Left lung (tissue), 10 donors: Measurements from ENCODE around the gene GSTA4. TPM values are rescaled to one million over a fixed set of nuclear protein-coding genes. Genes with fewer than 3 reads are reported as not detected.

ENCODE experiments used
- ATAC-seq: fragments of 200-7000 bp; cut with Tn5 transposase; one replicate; pipeline ENCODE4 v1.9.1; 2020; ENCODE audit warnings: moderate library complexity
- DNase-seq, 4 donors: peaks; one replicate each; pipeline ENCODE4 v3.0.0-alpha.2; 2013 to 2020
- H3K27ac ChIP-seq, 2 donors: fragments of 200-600 bp; sonication (generic) in 1 of 2; one replicate each; pipeline versions ENCODE4 v1.5.0 to v1.8.0; 2020 to 2021
- H3K27me3 ChIP-seq, 2 donors: fragments of 200-600 bp; sonication (generic) in 1 of 2; one replicate each; pipeline versions ENCODE4 v1.5.0 to v1.8.0; 2020 to 2021
- H3K36me3 ChIP-seq, 2 donors: fragments of 200-600 bp; sonication (generic) in 1 of 2; one replicate each; pipeline versions ENCODE4 v1.5.0 to v1.8.0; 2020 to 2021
- H3K4me1 ChIP-seq, 2 donors: fragments of 200-600 bp; one replicate each; pipeline ENCODE4 v1.8.0; 2021
- H3K4me3 ChIP-seq, 2 donors: fragments of 200-600 bp; sonication (generic) in 1 of 2; one replicate each; pipeline versions ENCODE4 v1.5.0 to v1.8.0; 2020 to 2021; ENCODE audit warnings: mild to moderate bottlenecking in 1 of 2
- H3K9me3 ChIP-seq, 2 donors: fragments of 200-600 bp; sonication (generic) in 1 of 2; one replicate each; pipeline versions ENCODE4 v1.5.0 to v1.8.0; 2020 to 2021
- intact Hi-C, 2 donors: fragments of 100-400 bp; cut with DNase I; formaldehyde crosslinking; loops; one replicate each; pipeline versions ENCODE4 v1.11.2 to v1.14.2; 2022
- polyA plus RNA-seq, 6 donors: library from polyadenylated mRNA; unstranded; fragments of 120-200 nt; gene quantifications; one replicate each; pipeline ENCODE4 v1.2.1, GENCODE V29; 2013; ENCODE audit not compliant: insufficient read length in 6 of 6
- total RNA-seq, 2 donors: library from RNA; stranded (reverse); fragmentation: NEBNext Ultra II Directional; extraction: Animal tissue kit (Norgen Biotek cat#: 25700); gene quantifications; one replicate each; pipeline ENCODE4 v1.2.1, GENCODE V29; 2021
- TF ChIP-seq, protein P1 (sequence below), 2 donors: fragments of 200-600 bp; sonication (generic) in 1 of 2; IDR thresholded peaks; one replicate each; pipeline versions ENCODE4 v1.5.0 to v1.8.0; 2021; ENCODE audit warnings: antibody characterized with exemption in 2 of 2
- donor health status: DM: no; HTN: yes; CAD: no.
- donor health status: DM: no; HTN: no; CAD: no.

The GSTA4 gene
- total and polyA plus RNA-seq, 8 donors, result 49.1 to 138 (median 130) TPM

DNA sequence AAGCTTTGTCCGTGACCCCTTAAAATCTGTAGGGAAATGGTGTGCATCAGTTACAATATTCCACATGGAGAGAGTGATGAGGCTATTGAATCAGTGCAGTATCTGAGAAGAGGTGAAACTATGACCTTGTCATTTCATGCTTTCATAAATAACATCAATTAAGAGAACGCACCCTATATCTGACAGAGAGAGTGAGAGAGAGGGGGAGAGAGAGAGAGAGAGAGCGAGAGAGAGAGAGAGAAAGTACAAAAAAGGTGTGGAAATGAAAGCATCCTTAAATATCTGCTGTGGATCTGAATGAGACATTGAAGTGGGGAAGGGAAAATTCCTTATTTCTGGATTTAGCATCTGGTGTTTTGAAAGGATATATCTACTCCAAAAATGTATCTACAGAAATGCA lies 12.4 kb downstream of the GSTA4 start:
- Histone ChIP-seq H3K36me3 (peaks cover 0 to 27% of the 10 kb centered on the region in 2 donors), H3K27ac (no peak overlapping the region), H3K4me1 (no peaks in the 10 kb centered on the region), H3K4me3 (no peak overlapping the region), H3K27me3 (no peaks in the 10 kb centered on the region), H3K9me3 (no peaks in the 10 kb centered on the region)
- DNase-seq (no peak), ATAC-seq (no peak)
- TF ChIP-seq, protein P1, sequence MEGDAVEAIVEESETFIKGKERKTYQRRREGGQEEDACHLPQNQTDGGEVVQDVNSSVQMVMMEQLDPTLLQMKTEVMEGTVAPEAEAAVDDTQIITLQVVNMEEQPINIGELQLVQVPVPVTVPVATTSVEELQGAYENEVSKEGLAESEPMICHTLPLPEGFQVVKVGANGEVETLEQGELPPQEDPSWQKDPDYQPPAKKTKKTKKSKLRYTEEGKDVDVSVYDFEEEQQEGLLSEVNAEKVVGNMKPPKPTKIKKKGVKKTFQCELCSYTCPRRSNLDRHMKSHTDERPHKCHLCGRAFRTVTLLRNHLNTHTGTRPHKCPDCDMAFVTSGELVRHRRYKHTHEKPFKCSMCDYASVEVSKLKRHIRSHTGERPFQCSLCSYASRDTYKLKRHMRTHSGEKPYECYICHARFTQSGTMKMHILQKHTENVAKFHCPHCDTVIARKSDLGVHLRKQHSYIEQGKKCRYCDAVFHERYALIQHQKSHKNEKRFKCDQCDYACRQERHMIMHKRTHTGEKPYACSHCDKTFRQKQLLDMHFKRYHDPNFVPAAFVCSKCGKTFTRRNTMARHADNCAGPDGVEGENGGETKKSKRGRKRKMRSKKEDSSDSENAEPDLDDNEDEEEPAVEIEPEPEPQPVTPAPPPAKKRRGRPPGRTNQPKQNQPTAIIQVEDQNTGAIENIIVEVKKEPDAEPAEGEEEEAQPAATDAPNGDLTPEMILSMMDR (IDR thresholded peaks at IDR 0.05), result no peak
- intact Hi-C loops, result no loop called here

DNA sequence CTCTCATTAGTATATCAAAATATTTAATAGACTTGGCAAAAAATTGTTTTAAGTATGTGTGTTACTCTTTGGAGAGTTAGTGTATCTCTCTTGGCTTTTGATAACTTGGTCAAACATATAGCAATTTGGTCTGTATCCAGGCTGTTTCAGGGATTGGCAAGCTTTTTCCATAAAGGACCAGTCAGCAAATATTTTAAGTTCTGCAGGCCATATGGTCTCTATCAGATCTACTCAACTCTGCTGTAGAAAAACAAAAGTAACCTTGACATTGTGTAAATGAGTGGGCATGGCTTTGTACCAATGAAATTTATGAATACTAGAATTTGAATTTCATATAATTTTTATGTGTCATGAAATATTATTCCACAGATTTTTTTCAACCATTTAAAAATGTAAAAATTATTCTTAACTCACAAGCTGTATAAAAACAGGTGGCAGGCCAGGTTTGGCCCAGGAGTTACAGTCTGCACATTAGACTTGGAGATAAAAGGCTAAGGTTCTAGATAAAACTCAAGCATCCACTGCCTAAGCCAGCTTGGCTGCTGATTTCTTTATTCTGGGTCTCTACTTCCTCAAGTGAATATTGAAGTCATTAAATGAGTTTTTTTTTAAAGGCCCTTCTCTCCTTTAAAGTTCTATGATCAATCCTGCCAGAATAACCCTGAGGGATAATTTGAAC lies 13.7 kb downstream of the GSTA4 start:
- ATAC-seq, result no peak

DNA sequence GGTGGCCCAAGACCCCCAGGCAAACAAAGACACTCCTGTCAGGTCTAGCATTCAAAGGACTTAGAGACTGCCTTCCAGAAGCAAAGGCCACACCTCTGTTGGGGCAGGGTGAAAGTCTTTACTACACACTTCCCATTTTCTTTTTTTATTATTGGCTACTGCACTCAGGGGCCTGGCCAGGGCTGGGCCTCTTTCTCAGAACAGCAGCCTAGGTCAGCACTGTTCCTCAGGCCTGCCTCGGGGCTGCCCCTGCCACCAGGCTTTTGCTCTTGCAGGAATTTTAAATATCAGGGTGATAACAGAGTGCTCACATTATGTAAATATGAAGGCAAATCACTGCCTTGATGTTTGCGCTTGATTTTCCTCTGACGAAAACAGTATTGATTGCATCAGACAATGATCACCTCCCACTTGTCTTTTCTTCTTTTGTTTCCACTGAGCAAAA lies 18.5 kb downstream of the GSTA4 start:
- intact Hi-C loops, result no loop called here
- TF ChIP-seq, protein P1 (IDR thresholded peaks at IDR 0.05), result no peak
- Histone ChIP-seq H3K27me3 (no peaks in the 10 kb centered on the region), H3K4me1 (peaks cover 0 to 4% of the 10 kb centered on the region in 2 donors), H3K27ac (no peak overlapping the region), H3K9me3 (no peaks in the 10 kb centered on the region), H3K4me3 (no peak overlapping the region), H3K36me3 (no peaks in the 10 kb centered on the region)
- ATAC-seq, result peak; percentile 81
- DNase-seq, result peak in 1 of 4 donors; percentile 45

More for the DNA sequence above, 13.7 kb downstream of the GSTA4 start:
- Histone ChIP-seq H3K9me3 (no peaks in the 10 kb centered on the region), H3K27me3 (no peaks in the 10 kb centered on the region), H3K27ac (no peak overlapping the region), H3K4me1 (no peaks in the 10 kb centered on the region), H3K36me3 (peaks cover 0 to 24% of the 10 kb centered on the region in 2 donors), H3K4me3 (no peak overlapping the region)
- TF ChIP-seq, protein P1 (IDR thresholded peaks at IDR 0.05), result no peak
- intact Hi-C loops, result no loop called here
- peak in 2 of 4 donors; percentile 29 to 33 for DNase-seq

DNA sequence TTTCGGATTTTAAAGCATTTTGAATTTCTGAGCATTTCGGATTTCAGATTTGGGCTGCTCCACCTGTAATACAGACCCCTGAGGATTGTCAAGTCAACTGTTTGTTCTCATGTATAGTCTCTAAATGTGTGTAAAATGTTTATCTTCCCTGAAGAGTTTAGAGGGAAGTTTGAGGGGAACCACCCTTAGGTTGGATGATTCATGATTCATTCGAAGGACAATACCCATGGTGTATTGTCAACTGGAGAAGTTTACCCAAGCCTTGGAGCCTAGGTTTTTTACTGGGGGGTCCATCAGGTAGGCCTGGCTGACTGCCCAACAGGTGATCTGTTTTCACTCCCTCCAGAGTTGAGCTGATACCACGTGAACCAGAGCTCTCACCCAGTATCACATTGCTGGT lies 18.9 kb downstream of the GSTA4 start:
- ATAC-seq, result peak; percentile 19
- Histone ChIP-seq H3K4me3 (no peak overlapping the region), H3K9me3 (no peaks in the 10 kb centered on the region), H3K27ac (no peak overlapping the region), H3K27me3 (no peaks in the 10 kb centered on the region), H3K36me3 (no peaks in the 10 kb centered on the region), H3K4me1 (peaks cover 0 to 4% of the 10 kb centered on the region in 2 donors)
- intact Hi-C loops, result no loop called here
- TF ChIP-seq, protein P1 (IDR thresholded peaks at IDR 0.05), result no peak
- no peak for DNase-seq

DNA sequence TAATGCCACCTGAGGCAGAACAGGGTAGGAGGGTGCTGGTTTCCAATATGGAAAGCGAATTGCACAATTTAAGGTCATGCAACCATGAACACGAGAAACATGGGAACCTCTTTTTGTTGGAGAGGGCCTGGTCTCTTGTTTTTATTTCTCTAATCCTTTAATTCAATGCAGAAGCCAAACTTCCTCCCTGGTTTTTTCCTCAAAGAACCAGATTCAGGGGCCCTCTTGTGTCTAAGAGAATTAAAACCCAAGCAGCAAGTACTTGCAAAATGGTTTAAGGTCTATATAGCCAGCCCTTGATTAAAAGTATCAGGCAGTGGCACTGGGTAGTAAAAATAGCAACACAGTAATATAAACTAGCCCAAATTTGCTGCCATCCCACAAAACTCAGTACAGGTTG lies 19.5 kb downstream of the GSTA4 start:
- H3K27me3 ChIP-seq, result no peaks in the 10 kb centered on the region
- H3K36me3 ChIP-seq, result no peaks in the 10 kb centered on the region
- H3K27ac ChIP-seq, result no peak overlapping the region
- no peak overlapping the region for H3K4me3 ChIP-seq
- TF ChIP-seq, protein P1 (IDR thresholded peaks at IDR 0.05), result no peak
- DNase-seq, result peak in 1 of 4 donors; percentile 12
- peaks cover 0 to 4% of the 10 kb centered on the region in 2 donors for H3K4me1 ChIP-seq
- intact Hi-C loops, result no loop called here
- peak; percentile 31 for ATAC-seq
- H3K9me3 ChIP-seq, result no peaks in the 10 kb centered on the region
